Neural crest cell (in vitro differentiated cells): Measurements from ENCODE around the gene GNG4. TPM values are rescaled to one million over a fixed set of nuclear protein-coding genes. Genes with fewer than 3 reads are reported as not detected.
A peak's percentile ranks its signal among the peaks of the same experiment; 100 is the strongest.
"Not testable (repeated sequence)": the region's sequence is repeated elsewhere in the genome, so short reads cannot be mapped to it uniquely, and the experiment has no call there.

ENCODE experiments used
- DNase-seq: peaks from one replicate; pipeline ENCODE4 v3.0.0; 2021; ENCODE audit warnings: low read depth, mixed read lengths, low spot score
- H3K27ac Mint-ChIP-seq: one replicate; pipeline ENCODE4 v1.8.0; 2021; ENCODE audit warnings: mild to moderate bottlenecking, mixed read lengths; ENCODE audit not compliant: unreplicated experiment
- H3K27me3 Mint-ChIP-seq: 2 replicates; pipeline ENCODE4 v1.8.0; 2021; ENCODE audit warnings: low read depth, mild to moderate bottlenecking, mixed read lengths
- H3K36me3 Mint-ChIP-seq: 2 replicates; pipeline ENCODE4 v1.8.0; 2021; ENCODE audit warnings: low read depth, mild to moderate bottlenecking, mixed read lengths
- H3K4me1 Mint-ChIP-seq: 2 replicates; pipeline ENCODE4 v1.8.0; 2021; ENCODE audit warnings: mixed read lengths
- H3K4me3 Mint-ChIP-seq: one replicate; pipeline ENCODE4 v1.8.0; 2021; ENCODE audit warnings: mild to moderate bottlenecking, mixed read lengths
- H3K9me3 Mint-ChIP-seq: 2 replicates; pipeline ENCODE4 v1.8.0; 2021; ENCODE audit warnings: mixed read lengths
- CTCF ChIP-seq: fragments of 200-600 bp; sonication (generic); conservative IDR thresholded peaks from 2 replicates; pipeline ENCODE4 v1.5.0; 2021; ENCODE audit warnings: antibody characterized with exemption, mild to moderate bottlenecking
- total RNA-seq: library from RNA; stranded (reverse); gene quantifications from 2 replicates; pipeline ENCODE4 v1.2.1, GENCODE V29; 2021

The GNG4 gene
- total RNA-seq, 1 donor from 2014 or later = 38.2 TPM

GRCh38 chr1:235584973-235585372 lies 64.6 kb downstream of the GNG4 start:
- no peaks in the 10 kb centered on the region for H3K27me3 Mint-ChIP-seq
- TF ChIP-seq CTCF = no peak
- no peak overlapping the region for H3K4me3 Mint-ChIP-seq
- peaks cover 15% of the 10 kb centered on the region for H3K9me3 Mint-ChIP-seq
- no peak for DNase-seq
- H3K4me1 Mint-ChIP-seq = no peaks in the 10 kb centered on the region
- peak overlapping the region; percentile 21 for H3K27ac Mint-ChIP-seq
- peaks cover 51% of the 10 kb centered on the region for H3K36me3 Mint-ChIP-seq

- H3K36me3 Mint-ChIP-seq = peaks cover 39% of the 10 kb centered on the region
- H3K4me1 Mint-ChIP-seq = no peaks in the 10 kb centered on the region
- no peaks in the 10 kb centered on the region for H3K27me3 Mint-ChIP-seq
- DNase-seq = no peak
- no peak overlapping the region for H3K4me3 Mint-ChIP-seq
- no peak overlapping the region for H3K27ac Mint-ChIP-seq
- peaks cover 8% of the 10 kb centered on the region for H3K9me3 Mint-ChIP-seq
- no peak for TF ChIP-seq CTCF
Measured at GRCh38 chr1:235583511-235584001, 66.0 kb downstream of the GNG4 start.

- Mint-ChIP-seq H3K9me3 (peaks cover 6% of the 10 kb centered on the region), H3K4me1 (no peaks in the 10 kb centered on the region), H3K27ac (peak overlapping the region; percentile 73), H3K36me3 (peaks cover 37% of the 10 kb centered on the region), H3K27me3 (no peaks in the 10 kb centered on the region), H3K4me3 (no peak overlapping the region)
- no peak for DNase-seq
- TF ChIP-seq CTCF = no peak
Measured at GRCh38 chr1:235582130-235582529, 67.5 kb downstream of the GNG4 start.

GRCh38 chr1:235579891-235580290 lies 69.7 kb downstream of the GNG4 start:
- no peak overlapping the region for H3K4me3 Mint-ChIP-seq
- H3K27me3 Mint-ChIP-seq = no peaks in the 10 kb centered on the region
- H3K27ac Mint-ChIP-seq = no peak overlapping the region
- no peak for DNase-seq
- peaks cover 32% of the 10 kb centered on the region for H3K36me3 Mint-ChIP-seq
- no peaks in the 10 kb centered on the region for H3K4me1 Mint-ChIP-seq
- H3K9me3 Mint-ChIP-seq = peaks cover 6% of the 10 kb centered on the region
- TF ChIP-seq CTCF = no peak

- no peak for TF ChIP-seq CTCF
- no peak overlapping the region for H3K4me3 Mint-ChIP-seq
- H3K27me3 Mint-ChIP-seq = no peaks in the 10 kb centered on the region
- H3K9me3 Mint-ChIP-seq = peaks cover 3% of the 10 kb centered on the region
- no peaks in the 10 kb centered on the region for H3K4me1 Mint-ChIP-seq
- H3K27ac Mint-ChIP-seq = no peak overlapping the region
- DNase-seq = no peak
- peaks cover 12% of the 10 kb centered on the region for H3K36me3 Mint-ChIP-seq
Measured at GRCh38 chr1:235575597-235575996, 74.0 kb downstream of the GNG4 start.

- Mint-ChIP-seq H3K4me3 (no peak overlapping the region), H3K36me3 (peaks cover 11% of the 10 kb centered on the region), H3K9me3 (no peaks in the 10 kb centered on the region), H3K27me3 (no peaks in the 10 kb centered on the region), H3K27ac (no peak overlapping the region), H3K4me1 (no peaks in the 10 kb centered on the region)
- DNase-seq = no peak
- TF ChIP-seq CTCF = no peak
Measured at GRCh38 chr1:235573880-235574279, 75.7 kb downstream of the GNG4 start.

- DNase-seq, H3K27me3 Mint-ChIP-seq, H3K27ac Mint-ChIP-seq, H3K4me1 Mint-ChIP-seq, H3K4me3 Mint-ChIP-seq, H3K9me3 Mint-ChIP-seq: not testable (repeated sequence)
- H3K36me3 Mint-ChIP-seq = peaks cover 11% of the 10 kb centered on the region
Measured at GRCh38 chr1:235572971-235573370, 76.6 kb downstream of the GNG4 start.
